ENCODE data around the gene GNAQ.

The GNAQ gene

DNA sequence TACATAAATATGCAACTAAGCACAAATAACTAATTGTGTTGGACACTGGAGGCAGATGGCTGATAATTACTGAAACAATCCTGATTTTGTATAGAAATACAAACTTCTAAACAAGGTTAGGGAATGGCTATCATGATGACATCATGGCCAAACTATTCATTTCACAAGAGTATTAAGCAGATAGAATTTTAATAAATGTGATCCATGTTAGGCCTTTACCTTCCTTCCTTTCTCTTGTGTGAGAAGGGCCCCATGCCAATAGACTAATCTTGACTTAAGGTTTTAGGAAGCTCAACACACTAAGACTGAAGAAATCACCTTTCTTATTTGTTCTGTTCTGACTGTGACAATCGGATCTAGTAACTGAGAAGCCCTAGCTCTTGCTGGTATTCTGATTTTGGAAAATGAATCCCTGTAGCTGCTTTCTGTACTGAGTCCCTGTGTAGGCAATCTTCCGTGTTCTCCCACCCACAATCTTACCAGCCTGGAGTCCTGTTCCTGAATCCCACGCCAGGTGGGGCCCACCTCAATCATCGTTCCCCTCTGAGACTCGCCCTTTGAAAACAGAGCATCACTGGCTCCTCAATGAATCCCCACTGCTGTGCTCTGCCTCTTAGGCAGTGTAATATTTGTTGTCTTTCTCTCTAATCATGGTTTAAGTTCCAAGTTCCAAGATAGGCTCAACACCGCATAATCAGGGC lies 214.8 kb downstream of the GNAQ start:
- DNase-seq (ENCODE audit: low read depth in 2 of 2): no peak

DNA sequence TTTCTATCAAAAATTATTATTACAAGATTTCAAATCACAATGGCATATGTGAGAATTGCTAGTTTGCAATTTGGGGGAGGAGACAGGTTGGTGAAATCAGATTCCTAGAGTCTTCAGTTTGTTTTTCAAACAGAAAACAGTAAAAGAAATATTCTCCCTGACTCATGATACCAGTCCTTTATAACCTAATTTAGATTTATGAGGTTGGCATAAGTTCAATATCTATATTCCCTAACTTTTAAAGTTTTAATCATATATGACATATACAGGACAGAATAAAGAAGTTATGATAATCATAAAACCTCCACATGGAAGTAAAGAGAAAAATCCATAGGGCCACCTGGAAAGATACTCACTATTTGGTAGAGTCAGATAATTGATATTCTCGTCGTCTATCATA lies 216.4 kb downstream of the GNAQ start:
- DNase-seq (ENCODE audit: low read depth in 2 of 2): no peak

DNA sequence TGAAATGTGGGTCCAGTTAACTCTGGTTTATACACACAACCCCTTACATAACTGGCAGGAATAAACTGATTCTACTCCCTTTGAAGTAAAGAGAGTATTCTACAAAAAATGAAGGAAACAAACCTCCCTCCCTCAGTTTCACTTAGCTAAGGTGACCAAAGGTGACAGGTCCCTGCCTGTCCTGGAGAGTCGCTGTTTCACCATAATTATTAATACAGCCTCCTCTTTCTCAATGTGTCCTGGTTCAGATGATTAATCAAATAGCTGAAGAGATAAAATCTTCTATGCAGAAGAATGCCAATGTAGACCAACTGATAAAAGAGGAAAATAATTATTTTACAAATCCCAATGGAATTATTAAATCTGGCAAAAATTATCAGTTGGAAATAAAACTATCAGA lies 219.8 kb downstream of the GNAQ start:
- no peak for DNase-seq (ENCODE audit: low read depth in 2 of 2)

DNA sequence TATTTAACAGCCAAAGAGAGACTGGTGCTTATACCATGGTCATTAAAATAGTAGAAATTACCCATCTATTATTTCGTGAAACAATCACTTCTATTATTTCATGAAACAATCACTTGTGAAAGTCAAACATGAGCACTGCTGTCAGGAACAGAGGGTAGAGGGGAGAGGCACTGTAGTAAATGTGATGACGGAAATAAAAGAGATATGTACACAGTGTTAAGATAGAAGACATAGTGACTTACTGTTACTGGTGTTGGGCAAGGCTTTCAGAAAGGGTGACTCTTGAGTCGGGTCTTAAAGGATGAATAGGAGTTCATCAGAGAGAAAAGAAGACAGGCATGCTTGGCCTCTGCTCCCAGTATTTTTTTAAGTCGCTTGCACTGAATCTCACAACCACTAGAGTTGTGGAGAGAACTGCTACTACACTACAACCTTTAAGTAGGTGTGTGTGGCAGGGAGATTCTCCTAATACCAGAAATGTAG lies 220.9 kb downstream of the GNAQ start:
- DNase-seq (ENCODE audit: low read depth in 2 of 2): no peak

DNA sequence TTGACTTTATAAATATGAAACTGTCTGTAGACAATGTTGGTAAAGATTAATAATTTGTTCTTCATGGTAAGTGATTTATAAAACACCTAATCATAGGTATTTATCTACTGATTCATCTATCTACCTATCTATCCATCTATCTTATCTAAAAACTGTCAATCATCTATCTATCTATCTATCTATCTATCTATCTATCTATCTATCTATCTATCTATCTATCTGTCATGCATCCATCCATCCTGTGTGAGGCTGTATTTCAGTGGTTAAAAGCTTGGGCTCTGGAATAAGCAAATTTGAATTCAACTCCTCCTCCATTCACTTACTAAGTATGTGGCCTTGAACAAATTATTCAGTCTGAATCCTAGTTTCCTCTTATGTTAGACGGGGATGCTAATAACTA lies 221.6 kb downstream of the GNAQ start:
- DNase-seq (ENCODE audit: low read depth in 2 of 2): no peak

DNA sequence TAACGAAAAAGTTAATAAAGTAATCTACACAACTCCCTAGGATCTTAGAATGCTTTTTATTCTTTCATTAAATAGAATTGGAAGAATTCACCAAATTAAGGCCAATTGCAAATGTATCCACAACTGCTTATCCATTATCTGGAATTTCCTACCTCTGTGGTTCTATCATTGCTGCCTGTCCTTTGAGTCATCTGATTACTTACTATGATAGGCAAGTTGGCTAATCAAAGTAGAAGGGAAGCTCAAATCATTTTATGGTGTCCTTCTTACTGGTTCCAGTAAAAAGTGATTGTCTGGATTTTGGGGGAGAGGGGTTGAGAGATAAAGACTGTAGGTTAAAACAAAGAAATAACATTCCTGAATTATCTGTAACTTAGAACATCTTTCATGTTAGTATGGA lies 222.1 kb downstream of the GNAQ start:
- DNase-seq (ENCODE audit: low read depth in 2 of 2): no peak

DNA sequence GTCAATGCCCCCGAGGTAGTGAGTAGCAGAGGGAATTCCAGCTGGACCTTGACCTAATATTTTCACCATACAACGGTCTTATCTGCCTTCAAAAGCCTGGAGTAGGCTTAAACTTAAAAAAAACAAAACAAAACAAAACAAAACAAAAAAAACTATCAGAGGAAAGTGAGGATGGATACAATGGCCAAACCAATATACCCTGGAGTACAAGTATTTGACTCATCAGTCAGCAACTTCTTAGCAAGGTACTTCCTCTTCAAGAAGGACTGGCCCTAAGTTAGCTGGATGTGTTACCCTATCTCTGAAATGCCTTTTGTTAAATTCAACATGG lies 222.9 kb downstream of the GNAQ start:
- DNase-seq (ENCODE audit: low read depth in 2 of 2): no peak

DNA sequence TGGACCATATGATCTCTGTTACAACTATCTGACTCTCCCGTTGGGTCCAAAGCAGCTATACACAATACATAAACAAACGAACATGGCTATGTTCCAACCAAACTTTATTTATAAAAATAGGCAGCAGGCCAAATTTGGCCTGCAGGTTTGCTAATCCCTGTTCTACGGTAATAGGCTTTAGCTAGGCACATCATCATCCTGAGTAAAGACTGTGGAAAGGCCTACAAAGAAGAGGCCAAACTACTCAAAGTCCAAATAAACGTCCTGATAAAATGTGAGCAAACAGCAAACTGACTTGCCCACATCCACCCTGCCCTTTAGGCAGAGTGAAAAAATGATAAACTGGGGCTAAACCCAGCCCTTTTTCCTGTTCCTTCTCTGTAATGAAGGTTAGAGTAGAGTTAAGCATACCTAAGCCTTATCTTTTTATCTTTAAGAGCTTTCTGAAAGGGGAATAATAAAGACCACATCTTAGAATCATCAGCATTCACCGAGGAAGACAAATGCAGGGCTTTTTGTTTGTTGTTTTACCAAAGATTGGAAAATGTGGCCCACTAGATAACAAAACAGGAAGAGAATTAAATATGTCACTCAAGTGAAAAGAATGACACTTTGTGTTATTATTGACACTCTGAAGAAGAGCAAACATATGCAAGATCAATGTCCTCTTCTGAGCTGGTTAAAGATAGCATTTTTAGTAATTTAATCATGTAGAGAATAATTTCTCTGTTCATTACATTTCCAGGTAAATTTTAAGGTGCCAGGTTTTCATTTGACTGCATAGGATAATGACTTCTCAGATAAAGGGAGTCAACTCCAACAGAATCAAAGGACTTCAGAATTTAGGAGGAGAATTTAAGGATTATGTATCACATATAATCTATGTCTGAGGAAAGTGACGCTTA lies 223.5 kb downstream of the GNAQ start:
- DNase-seq (ENCODE audit: low read depth in 2 of 2): no peak

DNA sequence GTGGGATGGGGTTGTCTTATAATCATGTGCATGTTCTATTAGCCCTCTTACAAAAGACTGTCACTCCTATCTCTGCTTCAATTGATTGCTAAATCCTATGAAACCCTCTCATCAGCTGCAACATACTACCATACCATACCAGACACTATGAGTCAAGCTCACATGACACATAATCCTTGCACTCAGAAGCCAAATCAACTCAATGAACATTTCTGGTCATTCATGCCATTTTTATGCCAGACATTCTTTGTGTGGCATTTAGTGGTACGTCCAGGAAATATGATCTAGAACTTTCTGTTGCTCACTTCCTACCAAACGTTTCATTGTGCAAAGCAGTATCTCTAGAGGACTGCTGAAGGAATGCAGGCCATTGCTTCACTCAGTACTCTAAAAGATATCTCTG lies 224.3 kb downstream of the GNAQ start:
- DNase-seq (ENCODE audit: low read depth in 2 of 2): peak; percentile 84 to 85

DNA sequence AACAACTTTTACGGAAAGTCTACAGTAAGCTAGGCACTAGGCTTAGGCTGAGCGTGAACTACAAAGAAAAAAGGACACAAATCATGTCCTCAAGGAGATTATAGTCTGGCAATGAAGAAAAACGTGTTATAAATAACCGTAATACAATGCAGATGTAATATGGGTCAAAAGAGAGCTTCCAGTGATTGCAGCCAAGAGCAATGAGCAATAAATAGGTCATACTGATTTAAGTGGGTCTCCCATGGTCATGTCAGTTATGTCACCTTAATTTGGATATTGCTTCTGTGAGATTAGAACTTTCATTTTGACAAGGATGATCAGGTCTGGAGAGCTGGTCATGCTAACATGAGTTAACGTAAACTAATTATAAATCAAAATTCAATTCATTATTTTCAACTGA lies 224.9 kb downstream of the GNAQ start:
- no peak for DNase-seq (ENCODE audit: low read depth in 2 of 2)

DNA sequence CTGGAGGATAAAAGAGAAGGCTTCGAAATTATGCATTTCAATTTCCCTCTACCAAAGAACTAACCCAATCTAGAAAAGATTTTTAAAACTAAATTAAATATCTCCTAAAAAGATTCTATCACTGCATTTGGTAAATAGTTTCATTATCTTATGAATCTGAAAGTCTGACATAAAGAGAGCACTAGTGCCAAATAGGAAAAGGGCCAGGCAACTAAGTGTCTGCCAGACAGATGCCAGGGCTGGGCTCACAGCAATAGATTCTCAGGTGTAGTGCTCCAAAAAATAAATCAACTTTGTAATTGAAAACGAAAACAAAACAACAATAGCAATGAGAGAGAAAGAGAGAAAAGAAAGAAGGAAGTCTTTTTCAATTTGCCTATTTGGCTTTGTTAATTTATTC lies 225.8 kb downstream of the GNAQ start:
- DNase-seq (ENCODE audit: low read depth in 2 of 2): no peak

DNA sequence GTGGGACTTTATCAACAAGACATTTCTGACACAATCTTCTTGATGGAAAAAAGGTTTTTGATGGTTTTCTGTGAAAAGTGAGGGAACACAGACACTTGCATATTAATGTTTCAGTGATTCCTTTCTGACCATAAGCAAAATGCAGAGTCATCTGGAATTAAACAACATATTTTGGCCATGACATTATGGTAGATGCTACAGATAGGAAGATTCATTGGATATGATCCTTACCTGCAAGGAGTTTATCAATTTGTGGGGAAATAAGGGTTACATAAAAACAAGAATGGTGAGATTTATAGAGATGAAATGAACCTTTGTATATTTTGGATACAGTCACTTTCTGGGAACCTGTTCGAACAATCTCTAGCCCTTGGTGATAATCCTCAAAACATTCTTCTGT lies 228.2 kb downstream of the GNAQ start:
- DNase-seq (ENCODE audit: low read depth in 2 of 2): no peak

DNA sequence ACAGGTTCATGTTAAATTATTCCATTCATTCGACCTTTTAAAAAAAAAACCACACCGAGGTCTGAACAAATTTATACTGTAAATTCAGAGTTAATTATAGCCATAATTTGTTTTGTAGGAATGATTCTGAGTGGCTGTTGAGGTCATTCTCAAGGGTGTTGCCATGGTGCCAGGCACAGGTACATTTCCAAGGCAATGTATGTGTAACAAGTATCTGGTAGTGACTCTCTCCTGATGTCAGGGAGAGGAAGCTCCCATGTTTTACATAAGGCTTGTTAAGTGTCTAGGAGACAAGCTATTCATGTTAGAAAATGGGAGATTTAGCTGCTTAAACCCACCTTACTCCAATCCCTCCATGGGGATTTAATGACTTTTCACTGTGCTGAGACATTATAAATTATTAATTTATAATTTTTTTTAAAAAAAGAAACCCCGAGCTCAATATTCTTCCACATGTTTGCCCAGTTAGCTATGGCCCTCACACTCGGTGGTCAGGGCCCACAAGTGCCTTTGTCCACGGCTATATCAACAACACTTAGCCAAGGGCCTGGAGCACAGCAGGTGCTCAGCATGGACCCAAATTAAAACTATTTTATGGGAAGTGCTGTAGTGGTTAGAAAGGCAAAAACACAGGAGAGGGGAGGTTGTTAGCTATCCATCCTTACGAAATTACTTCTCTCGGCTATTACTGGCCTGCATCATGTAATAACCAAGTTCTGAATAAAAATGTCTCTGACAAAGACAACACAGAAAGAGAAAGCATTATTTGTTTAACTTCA lies 228.9 kb downstream of the GNAQ start:
- DNase-seq (ENCODE audit: low read depth in 2 of 2): no peak

DNA sequence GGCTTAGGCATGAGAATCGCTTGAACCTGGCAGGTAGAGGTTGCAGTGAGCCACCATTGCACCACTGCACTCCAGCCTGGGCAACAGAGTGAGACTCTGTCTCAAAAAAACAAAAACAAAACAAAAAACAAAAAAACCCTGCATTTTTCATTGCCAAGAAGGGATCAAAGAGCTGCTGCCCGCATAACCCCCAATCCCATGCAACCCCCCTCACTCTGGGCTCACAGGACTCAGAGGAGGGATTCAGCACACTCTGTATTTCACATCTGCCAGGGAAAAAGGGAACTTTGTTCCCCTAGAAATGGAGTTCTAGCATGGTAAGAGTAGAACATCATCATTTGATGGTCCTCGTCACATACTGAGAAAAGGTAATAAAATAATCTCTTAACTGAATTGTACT lies 229.5 kb downstream of the GNAQ start:
- no peak for DNase-seq (ENCODE audit: low read depth in 2 of 2)

DNA sequence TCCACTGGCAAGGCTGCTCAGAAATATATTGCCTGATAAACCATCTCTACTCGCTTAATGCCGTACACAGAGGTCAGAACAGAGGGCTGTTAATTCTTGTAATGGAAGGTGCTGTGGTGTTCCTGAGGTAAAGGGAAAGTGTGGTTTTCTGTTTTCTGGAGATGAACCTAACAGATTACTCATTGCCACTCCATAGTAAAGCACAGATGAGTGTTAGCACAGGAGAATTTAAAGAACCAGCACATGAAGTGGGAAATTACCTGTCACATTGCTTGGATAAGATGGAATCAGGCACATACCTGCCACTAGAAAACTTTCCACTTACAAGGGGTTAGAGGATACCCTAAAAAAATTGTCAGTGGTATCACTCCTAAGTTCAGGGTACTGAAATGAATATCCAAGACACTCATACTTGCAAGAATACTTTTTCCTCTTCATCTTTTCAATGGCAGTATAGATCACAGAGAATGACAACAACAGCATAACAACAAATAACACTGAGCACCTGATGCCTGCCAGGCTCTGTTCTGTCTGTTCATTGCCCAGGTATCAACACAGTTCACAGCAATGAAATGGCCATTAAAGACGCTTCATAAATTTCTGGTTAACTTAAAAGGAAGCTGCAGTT lies 230.6 kb downstream of the GNAQ start:
- DNase-seq (ENCODE audit: low read depth in 2 of 2): no peak

DNA sequence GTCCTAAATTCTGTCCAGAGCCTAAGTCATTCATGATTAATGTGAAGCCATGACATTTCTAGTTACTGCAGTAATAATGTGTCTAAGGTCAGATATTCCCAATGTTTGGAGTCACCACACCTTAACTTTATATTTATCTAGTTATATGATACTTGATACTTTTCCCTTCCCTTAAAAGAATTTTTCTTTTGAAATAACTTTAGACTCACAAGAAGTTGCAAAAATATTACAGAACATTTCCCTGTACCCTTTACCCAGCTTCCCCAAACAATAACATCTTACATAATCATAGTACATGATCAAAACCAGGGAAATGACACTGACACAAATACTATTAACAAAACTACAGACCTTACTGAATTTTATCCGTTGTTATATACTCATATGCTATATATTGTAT lies 233.5 kb downstream of the GNAQ start:
- no peak for DNase-seq (ENCODE audit: low read depth in 2 of 2)

DNA sequence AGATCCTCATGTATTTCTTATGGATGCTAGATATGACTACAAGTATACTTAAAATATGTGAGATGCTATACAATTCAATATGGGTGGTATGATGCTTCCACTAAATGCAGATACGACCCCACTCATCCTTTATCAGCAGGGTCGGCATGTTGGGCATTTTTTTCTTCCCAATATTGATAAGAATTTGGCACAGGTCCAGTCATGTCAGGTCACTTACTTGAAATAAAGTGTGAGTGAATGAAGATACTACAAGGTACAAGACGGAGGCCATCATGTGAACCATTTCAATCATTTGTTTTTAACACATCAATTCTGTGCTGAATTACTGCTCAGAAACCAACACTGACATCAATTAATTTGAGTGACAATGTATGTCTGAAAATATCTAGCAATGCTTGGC lies 236.6 kb downstream of the GNAQ start:
- no peak for DNase-seq (ENCODE audit: low read depth in 2 of 2)

DNA sequence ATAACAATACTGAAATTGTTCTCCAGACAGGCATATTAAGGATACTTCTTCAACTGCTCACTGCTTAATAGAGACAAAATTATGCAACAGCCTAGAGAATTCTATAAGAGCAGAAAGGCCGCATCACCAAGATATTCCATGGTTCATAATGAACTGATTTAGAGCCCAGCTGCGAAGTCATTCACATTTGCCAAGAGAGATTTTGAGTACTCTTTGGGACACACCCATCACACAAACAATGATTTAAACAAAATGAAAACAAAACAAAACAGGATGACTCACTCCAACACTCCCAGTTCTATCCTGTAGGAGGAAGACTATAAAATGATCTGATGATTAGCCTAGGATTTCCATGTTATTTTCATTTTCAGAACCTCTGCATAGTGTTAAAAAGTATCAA lies 237.8 kb downstream of the GNAQ start:
- DNase-seq (ENCODE audit: low read depth in 2 of 2): no peak

DNA sequence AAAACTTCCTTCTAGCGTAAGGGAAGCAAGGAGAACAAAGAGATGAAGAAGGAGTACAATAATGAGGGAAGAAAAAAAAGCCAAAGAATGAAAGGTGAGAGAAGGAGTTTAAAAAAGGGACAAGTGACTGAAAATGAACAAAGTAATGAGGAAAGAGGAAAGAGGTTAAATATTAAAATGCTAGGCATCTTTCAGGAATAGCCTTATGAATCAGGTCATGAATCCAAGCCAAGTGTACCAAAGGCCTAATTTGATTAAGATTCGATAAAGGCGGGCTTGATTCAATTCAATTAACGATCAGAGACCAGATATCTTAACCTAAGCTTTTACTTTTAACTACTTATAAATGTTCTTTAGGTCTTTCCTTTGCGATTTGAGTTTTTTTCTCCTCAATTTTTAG lies 241.7 kb downstream of the GNAQ start:
- DNase-seq (ENCODE audit: low read depth in 2 of 2): no peak

DNA sequence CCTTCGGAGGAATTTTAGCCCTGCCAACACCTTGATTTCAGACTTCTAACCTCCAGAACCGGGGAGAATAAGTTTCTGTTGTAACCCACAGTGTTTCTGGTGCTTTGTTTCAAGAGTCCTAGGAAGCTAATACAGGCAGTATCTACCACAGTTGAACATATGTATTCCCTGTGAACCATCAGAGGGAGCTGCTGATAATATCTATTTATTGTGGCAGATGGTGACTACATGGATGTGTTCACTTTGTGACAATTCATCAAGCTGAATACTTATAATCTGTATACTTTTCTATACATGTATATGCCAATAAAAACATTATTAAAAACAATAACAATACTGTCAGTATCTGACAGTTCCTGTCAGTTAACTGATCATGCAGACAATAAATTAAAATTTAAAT lies 246.3 kb downstream of the GNAQ start:
- DNase-seq (ENCODE audit: low read depth in 2 of 2): no peak

DNA sequence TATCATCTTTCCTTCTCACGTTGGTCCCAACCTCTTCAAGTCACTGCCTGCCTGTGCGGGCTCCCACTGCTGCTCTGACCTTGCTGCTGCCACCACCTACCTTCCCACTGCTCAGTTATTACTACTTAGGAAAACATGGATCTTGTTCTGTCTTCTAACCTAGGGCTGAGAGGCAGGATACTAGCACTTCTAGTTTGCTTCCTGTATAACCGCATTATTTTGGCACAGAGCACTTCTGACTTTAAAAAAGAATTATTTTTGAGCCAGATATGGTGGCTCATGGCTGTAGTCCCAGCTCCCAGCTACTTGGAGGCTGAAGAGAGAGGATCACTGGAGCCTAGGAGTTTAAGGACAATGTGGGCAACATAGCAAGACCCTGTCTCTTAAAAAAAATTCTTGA lies 248.1 kb downstream of the GNAQ start:
- DNase-seq (ENCODE audit: low read depth in 2 of 2): no peak

DNA sequence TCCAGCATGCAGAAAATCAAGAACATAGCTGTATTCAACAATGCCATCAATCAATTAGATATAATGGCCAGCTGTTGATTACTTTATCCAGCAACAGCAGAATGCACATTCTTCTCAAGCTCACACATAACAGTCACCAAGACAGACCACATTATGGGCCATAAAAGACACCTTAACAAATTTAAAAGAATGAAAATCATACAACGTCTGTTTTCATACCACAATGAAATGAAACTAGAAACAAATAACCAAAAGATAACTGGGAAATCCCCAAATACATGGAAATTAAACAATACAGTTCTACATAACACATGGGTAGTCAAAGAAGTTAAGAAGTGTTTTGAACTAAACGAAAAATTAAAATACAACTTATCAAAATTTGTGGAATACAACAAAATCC lies 252.6 kb downstream of the GNAQ start:
- no peak for DNase-seq (ENCODE audit: low read depth in 2 of 2)

Data from fibroblast of skin of left quadriceps (primary cell).